Mucosa of descending colon (tissue), 3 donors: ENCODE data around the gene PSMD13. TPM values are rescaled to one million over a fixed set of nuclear protein-coding genes. Genes with fewer than 3 reads are reported as not detected.

Experiments used
- ATAC-seq: fragments of 200-7000 bp; cut with Tn5 transposase; one replicate; pipeline ENCODE4 v1.9.1; 2020; ENCODE audit warnings: mild to moderate bottlenecking, moderate library complexity
- DNase-seq, 3 donors: peaks; one replicate each; pipeline ENCODE4 v3.0.0-alpha.2; 2020
- H3K36me3 ChIP-seq: fragments of 200-600 bp; one replicate; pipeline ENCODE4 v1.8.0; 2021; ENCODE audit warnings: low read depth, mild to moderate bottlenecking
- H3K4me1 ChIP-seq: fragments of 200-600 bp; one replicate; pipeline ENCODE4 v1.8.0; 2021; ENCODE audit warnings: low read depth, mild to moderate bottlenecking
- H3K4me3 ChIP-seq: fragments of 200-600 bp; one replicate; pipeline ENCODE4 v1.8.0; 2021; ENCODE audit warnings: mild to moderate bottlenecking
- H3K9me3 ChIP-seq: fragments of 200-600 bp; one replicate; pipeline ENCODE4 v1.8.0; 2021; ENCODE audit warnings: mild to moderate bottlenecking
- intact Hi-C, 2 donors: fragments of 100-400 bp; cut with DNase I in 1 of 2; cut with micrococcal nuclease in 1 of 2; formaldehyde crosslinking; loops; one replicate each; pipeline versions ENCODE4 v1.11.0 to v1.11.1; 2022; cut with DNase I, micrococcal nuclease
- total RNA-seq, 3 donors: library from RNA; stranded (reverse); fragmentation: NEBNext Ultra II Directional in 2 of 3; extraction: Animal tissue kit (Norgen Biotek cat#: 25700) in 2 of 3; gene quantifications; one replicate each; pipeline versions ENCODE4 v1.2.1 to v1.2.4, GENCODE V29; 2021 to 2023
- TF ChIP-seq, protein P1 (sequence below): fragments of 200-600 bp; IDR thresholded peaks from one replicate; pipeline ENCODE4 v1.8.0; 2022; ENCODE audit warnings: antibody characterized with exemption, mild to moderate bottlenecking
- donor health status: DM: no; HTN: no; CAD: no; lungs with moderate emphysema.
- donor health status: DM: no; HTN: no; CAD: no.
- donor health status: DM: no; HTN: yes; CAD: no.

Gene PSMD13
- total RNA-seq, 3 donors from 2014 or later: 92.6 to 110 (median 96.4) TPM

DNA sequence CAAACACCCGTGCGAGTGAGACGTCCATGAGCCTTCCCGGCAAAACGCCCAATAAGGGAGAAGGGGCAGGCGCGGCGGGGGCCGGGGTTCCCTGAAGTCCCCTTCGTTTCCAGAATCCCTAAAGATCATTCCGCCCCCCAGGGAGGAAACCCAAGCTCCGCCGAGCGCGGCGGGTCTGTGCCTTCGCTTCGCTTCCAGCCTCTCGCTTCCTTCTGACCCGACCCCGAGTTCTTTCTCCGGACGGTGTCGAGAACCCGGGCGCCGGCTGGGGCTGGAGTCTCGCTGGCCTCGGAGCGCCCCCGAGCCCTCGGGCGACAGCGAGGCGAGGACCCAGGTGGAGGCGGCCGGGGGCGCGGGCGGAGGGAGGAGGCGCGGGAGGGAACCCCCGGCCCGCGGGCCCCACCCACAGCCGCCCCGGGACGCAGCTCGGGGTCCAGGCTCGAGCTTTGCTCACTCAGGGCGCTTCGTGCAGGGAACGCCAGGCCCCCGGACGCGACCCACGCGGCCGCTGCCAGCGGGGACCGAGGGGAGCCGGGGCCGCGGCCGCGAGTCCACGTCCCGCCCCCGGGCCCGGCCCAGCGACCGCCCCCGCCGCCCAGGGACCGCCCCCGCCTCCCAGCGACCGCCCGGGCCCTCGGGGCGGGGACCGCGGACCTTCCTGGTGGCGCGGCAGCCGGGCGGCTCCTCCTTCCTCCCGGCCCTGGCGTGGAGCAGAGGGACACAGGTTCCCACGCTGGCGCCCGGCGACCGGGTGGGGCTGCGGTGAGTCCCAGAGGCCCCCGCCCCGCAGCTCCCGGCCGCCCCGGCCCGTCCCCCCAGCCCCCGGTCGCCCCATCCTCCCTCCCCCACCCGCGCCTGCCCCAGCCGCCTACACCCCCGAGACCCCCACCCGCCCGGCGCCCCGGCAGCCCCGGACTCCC is 52.0 kb downstream of the PSMD13 start, which contains the start of gene PGGHG:
TSS of gene PGGHG (plus strand) at position 649 of the 920 bp plus-strand sequence. CDS start 691 bp downstream, outside the sequence.
- intact Hi-C loops: no loop called here
- TF ChIP-seq, protein P1, sequence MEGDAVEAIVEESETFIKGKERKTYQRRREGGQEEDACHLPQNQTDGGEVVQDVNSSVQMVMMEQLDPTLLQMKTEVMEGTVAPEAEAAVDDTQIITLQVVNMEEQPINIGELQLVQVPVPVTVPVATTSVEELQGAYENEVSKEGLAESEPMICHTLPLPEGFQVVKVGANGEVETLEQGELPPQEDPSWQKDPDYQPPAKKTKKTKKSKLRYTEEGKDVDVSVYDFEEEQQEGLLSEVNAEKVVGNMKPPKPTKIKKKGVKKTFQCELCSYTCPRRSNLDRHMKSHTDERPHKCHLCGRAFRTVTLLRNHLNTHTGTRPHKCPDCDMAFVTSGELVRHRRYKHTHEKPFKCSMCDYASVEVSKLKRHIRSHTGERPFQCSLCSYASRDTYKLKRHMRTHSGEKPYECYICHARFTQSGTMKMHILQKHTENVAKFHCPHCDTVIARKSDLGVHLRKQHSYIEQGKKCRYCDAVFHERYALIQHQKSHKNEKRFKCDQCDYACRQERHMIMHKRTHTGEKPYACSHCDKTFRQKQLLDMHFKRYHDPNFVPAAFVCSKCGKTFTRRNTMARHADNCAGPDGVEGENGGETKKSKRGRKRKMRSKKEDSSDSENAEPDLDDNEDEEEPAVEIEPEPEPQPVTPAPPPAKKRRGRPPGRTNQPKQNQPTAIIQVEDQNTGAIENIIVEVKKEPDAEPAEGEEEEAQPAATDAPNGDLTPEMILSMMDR: no peak
- peak within 1 kb of the TSS; percentile 19 for H3K4me3 ChIP-seq
- no peaks in the 10 kb centered on the region for H3K36me3 ChIP-seq
- H3K9me3 ChIP-seq: no peaks in the 10 kb centered on the region
- ATAC-seq (peak; percentile 90), DNase-seq (peak; percentile 83 to 88 (median 88))
- H3K4me1 ChIP-seq: peaks cover 14% of the 10 kb centered on the region

DNA sequence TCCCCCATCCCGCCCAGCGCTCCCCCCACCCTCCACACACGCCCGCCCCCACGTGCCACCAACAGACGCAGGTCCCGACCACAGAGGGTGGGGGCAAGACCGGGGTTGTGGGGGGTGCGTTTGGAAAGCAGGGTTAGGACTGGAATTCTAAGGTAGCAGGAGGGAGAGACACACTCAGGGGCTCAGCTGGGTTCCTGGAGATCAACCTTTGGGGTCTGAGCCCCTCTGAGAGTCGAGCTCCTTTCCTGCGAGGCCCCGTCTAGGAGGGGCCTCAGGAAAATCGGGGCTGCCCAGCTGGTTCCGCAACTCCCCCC is 52.6 kb downstream of the PSMD13 start:
- peak in 1 of 3 donors; percentile 63 for DNase-seq
- peak; percentile 3 for ATAC-seq

DNA sequence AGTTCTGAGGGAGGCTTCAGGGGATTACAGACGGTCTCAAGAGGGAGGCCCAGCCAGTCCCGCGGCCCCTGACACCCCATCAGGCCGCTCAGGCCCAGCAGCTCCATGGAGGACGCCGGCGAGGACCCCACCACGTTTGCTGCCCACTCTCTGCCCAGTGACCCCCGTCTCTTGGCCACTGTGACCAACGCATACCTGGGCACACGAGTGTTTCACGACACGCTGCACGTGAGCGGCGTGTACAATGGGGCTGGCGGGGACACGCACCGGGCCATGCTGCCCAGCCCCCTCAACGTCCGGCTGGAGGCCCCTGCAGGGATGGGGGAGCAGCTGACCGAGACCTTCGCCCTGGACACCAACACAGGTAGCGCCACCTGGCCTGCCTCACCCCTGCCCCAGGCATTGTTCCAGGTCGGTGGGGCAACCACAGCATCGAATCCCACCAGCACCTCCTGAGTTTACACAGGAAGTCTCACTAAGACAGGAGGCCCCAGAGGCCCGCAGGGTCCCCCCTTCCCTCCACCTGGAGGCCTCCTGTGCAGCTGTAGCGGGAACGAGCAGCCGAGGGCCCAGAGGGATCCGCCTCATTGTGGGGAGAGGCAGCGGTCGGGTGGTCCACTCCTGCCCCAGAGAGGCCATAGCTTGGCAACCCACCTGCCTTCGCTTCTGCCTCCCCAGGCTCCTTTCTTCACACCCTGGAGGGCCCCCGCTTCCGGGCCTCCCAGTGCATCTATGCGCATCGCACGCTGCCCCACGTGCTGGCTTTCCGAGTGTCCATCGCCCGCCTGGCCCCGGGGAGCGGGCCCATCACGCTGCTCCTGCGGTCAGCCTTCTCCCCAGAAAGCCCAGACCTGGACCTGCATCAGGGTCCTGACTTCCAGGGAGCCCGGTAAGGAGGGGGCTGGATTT is 53.2 kb downstream of the PSMD13 start:
- Histone ChIP-seq H3K36me3 (no peaks in the 10 kb centered on the region), H3K9me3 (no peaks in the 10 kb centered on the region), H3K4me1 (peaks cover 14% of the 10 kb centered on the region), H3K4me3 (no peak overlapping the region)
- intact Hi-C loops: no loop called here
- TF ChIP-seq, protein P1: no peak
- ATAC-seq (no peak), DNase-seq (peak in 2 of 3 donors; percentile 47 to 64)

More for the DNA sequence above, 52.6 kb downstream of the PSMD13 start:
- Histone ChIP-seq H3K4me1 (peaks cover 14% of the 10 kb centered on the region), H3K4me3 (no peak overlapping the region), H3K36me3 (no peaks in the 10 kb centered on the region), H3K9me3 (no peaks in the 10 kb centered on the region)
- intact Hi-C loops: no loop called here
- TF ChIP-seq, protein P1: no peak

DNA sequence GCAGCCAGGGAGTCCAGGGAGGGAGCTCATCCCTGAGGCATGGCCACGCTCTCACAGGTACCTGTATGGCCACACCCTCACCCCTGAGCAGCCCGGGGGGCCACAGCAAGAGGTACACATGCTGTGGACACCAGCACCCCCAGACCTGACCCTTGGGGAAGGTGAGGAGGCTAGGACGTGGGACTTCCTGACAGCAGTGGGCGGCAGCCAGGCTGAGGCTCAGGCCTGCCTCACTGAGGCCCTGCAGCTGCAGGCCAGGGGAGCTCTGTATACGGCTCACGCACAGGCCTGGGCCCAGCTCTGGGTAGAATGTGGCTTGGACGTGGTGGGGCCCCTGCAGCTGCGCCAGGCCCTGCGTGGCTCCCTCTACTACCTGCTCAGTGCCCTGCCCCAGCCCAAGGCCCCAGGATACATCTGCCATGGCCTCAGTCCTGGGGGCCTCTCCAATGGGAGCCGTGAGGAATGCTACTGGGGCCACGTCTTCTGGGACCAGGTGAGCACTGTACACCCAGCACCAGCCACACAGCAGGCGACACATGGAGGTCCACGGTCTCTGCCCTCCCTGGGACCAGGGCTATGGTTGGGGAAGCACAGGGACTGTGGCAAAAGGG is 54.0 kb downstream of the PSMD13 start:
- H3K36me3 ChIP-seq: no peaks in the 10 kb centered on the region
- ATAC-seq: no peak
- no peak overlapping the region for H3K4me3 ChIP-seq
- peaks cover 14% of the 10 kb centered on the region for H3K4me1 ChIP-seq
- TF ChIP-seq, protein P1: no peak
- intact Hi-C loops: no loop called here
- DNase-seq: peak in 2 of 3 donors; percentile 30 to 60
- no peaks in the 10 kb centered on the region for H3K9me3 ChIP-seq
